GM23248 (cell line): Measurements from ENCODE around the gene WBP1L. TPM values are rescaled to one million over a fixed set of nuclear protein-coding genes. Genes with fewer than 3 reads are reported as not detected.
A peak's percentile ranks its signal among the peaks of the same experiment; 100 is the strongest.

ENCODE experiments used
- DNase-seq: peaks from one replicate; pipeline ENCODE4 v3.0.0-alpha.2; 2015
- H2AFZ ChIP-seq: fragments of 200-600 bp; sonication (generic); 2 replicates; pipeline ENCODE4 v1.6.1; 2016; ENCODE audit warnings: antibody characterized with exemption
- H3F3A ChIP-seq: fragments of 200-600 bp; sonication (generic); 2 replicates; pipeline ENCODE4 v1.6.1; 2016; ENCODE audit warnings: mild to moderate bottlenecking, antibody characterized with exemption, mixed run types; ENCODE audit not compliant: insufficient read depth
- H3K27ac ChIP-seq: fragments of 200-600 bp; sonication (generic); 2 replicates; pipeline ENCODE4 v1.5.1; 2016; ENCODE audit warnings: mild to moderate bottlenecking
- H3K27me3 ChIP-seq: fragments of 200-600 bp; sonication (generic); replicated peaks from 2 replicates; pipeline ENCODE4 v1.6.1; 2016; ENCODE audit warnings: mild to moderate bottlenecking; ENCODE audit not compliant: insufficient read depth
- H3K36me3 ChIP-seq: fragments of 200-600 bp; sonication (generic); 2 replicates; pipeline ENCODE4 v1.6.1; 2016; ENCODE audit warnings: low read depth, mild to moderate bottlenecking
- H3K4me1 ChIP-seq: fragments of 200-600 bp; sonication (generic); 2 replicates; pipeline ENCODE4 v1.6.1; 2016; ENCODE audit warnings: mild to moderate bottlenecking; ENCODE audit not compliant: insufficient read depth
- H3K4me2 ChIP-seq: fragments of 200-600 bp; sonication (generic); one replicate; pipeline ENCODE4 v1.6.1; 2016; ENCODE audit warnings: mild to moderate bottlenecking; ENCODE audit not compliant: unreplicated experiment
- H3K4me3 ChIP-seq: fragments of 200-600 bp; sonication (generic); 2 replicates; pipeline ENCODE4 v1.5.1; 2016; ENCODE audit warnings: mild to moderate bottlenecking
- H3K79me2 ChIP-seq: fragments of 200-600 bp; sonication (generic); 2 replicates; pipeline ENCODE4 v1.6.1; 2016; ENCODE audit warnings: mild to moderate bottlenecking; ENCODE audit not compliant: insufficient read depth
- H3K9ac ChIP-seq: fragments of 200-600 bp; sonication (generic); 2 replicates; pipeline ENCODE4 v1.6.1; 2016; ENCODE audit warnings: mild to moderate bottlenecking
- H3K9me2 ChIP-seq: fragments of 200-600 bp; sonication (generic); 2 replicates; pipeline ENCODE4 v1.6.1; 2016; ENCODE audit warnings: mixed run types, mild to moderate bottlenecking, moderate library complexity; ENCODE audit not compliant: insufficient read depth
- H3K9me3 ChIP-seq: fragments of 200-600 bp; sonication (generic); one replicate; pipeline ENCODE4 v1.6.1; 2017; ENCODE audit warnings: low read depth
- H4K20me1 ChIP-seq: fragments of 200-600 bp; sonication (generic); 2 replicates; pipeline ENCODE4 v1.6.0; 2016; ENCODE audit not compliant: insufficient read depth
- EZH2 ChIP-seq: fragments of 200-600 bp; sonication (generic); IDR thresholded peaks from 2 replicates; pipeline ENCODE4 v1.6.1; 2018; ENCODE audit warnings: antibody characterized with exemption, mild to moderate bottlenecking; ENCODE audit not compliant: insufficient read depth, poor library complexity, severe bottlenecking
- EZH2phosphoT487 ChIP-seq: fragments of 200-600 bp; sonication (generic); IDR thresholded peaks from 2 replicates; pipeline ENCODE4 v1.6.1; 2018; ENCODE audit warnings: antibody characterized with exemption, moderate library complexity, mild to moderate bottlenecking, low read depth; ENCODE audit not compliant: insufficient read depth
- WGBS, 2 experiments: methylation state at CpG; one replicate each; pipeline ENCODE4 v1.1.6; 2015 to 2017; ENCODE audit warnings: low lambda C conversion rate in 2 of 2, low coverage in 1 of 2; ENCODE audit errors: missing lambda C conversion rate in 2 of 2; 5-methylcytosine and 5-hydroxymethylcytosine counted together
- in situ Hi-C: fragments of 300-500 bp; cut with MboI; formaldehyde crosslinking; loops from 2 replicates; pipeline ENCODE4 v1.15.0; 2020
- polyA plus RNA-seq: library from polyadenylated mRNA; unstranded; fragments of >200 nt; fragmentation: Nextera tagmentation; extraction: Ambion mirVana; gene quantifications from 2 replicates; pipeline ENCODE4 v1.2.1, GENCODE V29; 2016
- total RNA-seq: library from RNA; depleted of rRNA; stranded (reverse); fragments of >200 nt; shearing (Covaris generic); gene quantifications from 2 replicates; pipeline ENCODE4 v1.2.3, GENCODE V29; 2014

WBP1L gene
- total and polyA plus RNA-seq, 2 experiments from 2014 or later: 21.1 to 57.4 TPM

DNA sequence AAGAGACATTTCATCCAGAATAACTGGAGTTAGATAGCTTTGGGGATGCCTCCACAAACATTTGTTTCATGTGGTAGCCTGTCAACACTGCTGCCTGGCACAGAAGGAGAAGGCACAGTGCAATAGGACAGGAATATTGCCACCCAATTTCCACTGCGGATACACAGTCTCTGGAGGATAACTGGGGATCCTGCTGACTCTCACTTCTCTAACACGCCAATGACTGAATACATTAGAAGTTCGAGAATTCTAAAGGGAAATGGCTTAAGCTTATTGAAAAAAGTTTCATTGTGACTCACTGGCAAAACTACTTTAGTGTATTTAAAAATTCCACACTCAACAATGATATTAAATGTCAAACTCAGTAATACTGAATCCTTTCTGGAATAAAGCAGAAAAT, 42.5 kb upstream of the WBP1L start:
- no peak overlapping the region for H3K4me2 ChIP-seq
- in situ Hi-C loops: no loop called here
- no peak overlapping the region for H3K27ac ChIP-seq
- TF ChIP-seq EZH2 (no peak), EZH2phosphoT487 (no peak)
- no peak overlapping the region for H2AFZ ChIP-seq
- H3K36me3 ChIP-seq: peaks cover 5% of the 10 kb centered on the region; the same call in 1 of the 2 replicates
- H3K4me3 ChIP-seq: no peak overlapping the region
- H3K4me1 ChIP-seq: peaks cover 8% of the 10 kb centered on the region
- no peaks in the 10 kb centered on the region for H3K9me3 ChIP-seq
- no peaks in the 10 kb centered on the region for H3K27me3 ChIP-seq
- H3K9ac ChIP-seq: no peak overlapping the region
- WGBS, 2 experiments: 85 to 86% methylated on average over 3 of the region's 3 CpGs
- no peak for DNase-seq
- H4K20me1 ChIP-seq: no peaks in the 10 kb centered on the region
- no peaks in the 10 kb centered on the region for H3K9me2 ChIP-seq
- H3K79me2 ChIP-seq: peaks cover 16% of the 10 kb centered on the region
- no peaks in the 10 kb centered on the region for H3F3A ChIP-seq

- in situ Hi-C loops: no loop called here
- Histone ChIP-seq H3K9me2 (no peaks in the 10 kb centered on the region), H3K4me2 (no peak overlapping the region), H4K20me1 (no peaks in the 10 kb centered on the region), H3K4me1 (peaks cover 8% of the 10 kb centered on the region), H3K27me3 (no peaks in the 10 kb centered on the region), H3K9ac (no peak overlapping the region), H3K79me2 (peaks cover 22% of the 10 kb centered on the region), H3K36me3 (peaks cover under 1% of the 10 kb centered on the region; the same call in 1 of the 2 replicates), H3K27ac (no peak overlapping the region), H3F3A (no peaks in the 10 kb centered on the region), H3K9me3 (no peaks in the 10 kb centered on the region), H3K4me3 (no peak overlapping the region), H2AFZ (no peak overlapping the region)
- DNase-seq: no peak
- no peak for TF ChIP-seq EZH2
- no peak for TF ChIP-seq EZH2phosphoT487
- WGBS, 2 experiments: 98% methylated on average over 3 of the region's 3 CpGs
Measured at GRCh38 chr10:102701796-102702195, 42.0 kb upstream of the WBP1L start.

- Histone ChIP-seq H4K20me1 (no peaks in the 10 kb centered on the region), H3K79me2 (peaks cover 31% of the 10 kb centered on the region), H3K9ac (no peak overlapping the region), H3K36me3 (no peaks in the 10 kb centered on the region; the same call in 1 of the 2 replicates), H3K9me3 (no peaks in the 10 kb centered on the region), H3K4me3 (no peak overlapping the region), H3K4me2 (no peak overlapping the region), H3K4me1 (peaks cover 16% of the 10 kb centered on the region), H3K27ac (no peak overlapping the region), H3K9me2 (no peaks in the 10 kb centered on the region), H3K27me3 (no peaks in the 10 kb centered on the region), H3F3A (no peaks in the 10 kb centered on the region), H2AFZ (no peak overlapping the region)
- WGBS, 2 experiments: 73 to 77% methylated on average over 2 of the region's 2 CpGs
- in situ Hi-C loops: no loop called here
- DNase-seq: no peak
- TF ChIP-seq EZH2phosphoT487 (no peak), EZH2 (no peak)
Measured at GRCh38 chr10:102702742-102703141, 41.0 kb upstream of the WBP1L start.

GRCh38 chr10:102704915-102705314, 38.8 kb upstream of the WBP1L start:
- H3K9ac ChIP-seq: no peak overlapping the region
- peaks cover 51% of the 10 kb centered on the region for H3K79me2 ChIP-seq
- H3K9me3 ChIP-seq: no peaks in the 10 kb centered on the region
- H3F3A ChIP-seq: no peaks in the 10 kb centered on the region
- in situ Hi-C loops: no loop called here
- H3K9me2 ChIP-seq: no peaks in the 10 kb centered on the region
- DNase-seq: peak; percentile 38
- H3K27ac ChIP-seq: no peak overlapping the region
- no peak for TF ChIP-seq EZH2phosphoT487
- TF ChIP-seq EZH2: no peak
- H2AFZ ChIP-seq: no peak overlapping the region
- H3K4me3 ChIP-seq: no peak overlapping the region
- no peaks in the 10 kb centered on the region for H3K27me3 ChIP-seq
- no peak overlapping the region for H3K4me2 ChIP-seq
- peaks cover under 1% of the 10 kb centered on the region; the same call in 1 of the 2 replicates for H4K20me1 ChIP-seq
- H3K4me1 ChIP-seq: peaks cover 17% of the 10 kb centered on the region
- H3K36me3 ChIP-seq: no peaks in the 10 kb centered on the region
- WGBS, 2 experiments: 63 to 65% methylated on average over 6 of the region's 6 CpGs

GRCh38 chr10:102705531-102705930, 38.2 kb upstream of the WBP1L start:
- Histone ChIP-seq H4K20me1 (peaks cover 3% of the 10 kb centered on the region; the same call in 1 of the 2 replicates), H3K27ac (no peak overlapping the region), H3K36me3 (no peaks in the 10 kb centered on the region), H3K4me2 (no peak overlapping the region), H3F3A (peaks cover 6% of the 10 kb centered on the region; the same call in 1 of the 2 replicates), H3K9me2 (no peaks in the 10 kb centered on the region), H3K4me1 (peaks cover 23% of the 10 kb centered on the region), H3K27me3 (no peaks in the 10 kb centered on the region), H3K9me3 (no peaks in the 10 kb centered on the region), H3K9ac (no peak overlapping the region), H2AFZ (no peak overlapping the region), H3K4me3 (no peak overlapping the region), H3K79me2 (peaks cover 57% of the 10 kb centered on the region)
- TF ChIP-seq EZH2phosphoT487 (no peak), EZH2 (no peak)
- WGBS, 2 experiments: 80 to 81% methylated on average over 2 of the region's 2 CpGs
- in situ Hi-C loops: no loop called here
- no peak for DNase-seq
